OCI-LY7 (cell line): Measurements from ENCODE around the gene TUBA1A.

Source experiments
- EZH2phosphoT487 ChIP-seq: fragments of 200-600 bp; sonication (generic); IDR thresholded peaks from 2 replicates; pipeline ENCODE4 v1.6.1; 2018; ENCODE audit warnings: low read depth, borderline replicate concordance, mild to moderate bottlenecking, mixed run types, antibody characterized with exemption, low read length, moderate library complexity, mixed read lengths
- TF ChIP-seq, protein P1 (sequence below): fragments of 200-600 bp; sonication (generic); conservative IDR thresholded peaks from 2 replicates; pipeline ENCODE4 v1.5.1; 2014; ENCODE audit warnings: mild to moderate bottlenecking, antibody characterized with exemption, low read length, moderate library complexity, mixed read lengths

DNA sequence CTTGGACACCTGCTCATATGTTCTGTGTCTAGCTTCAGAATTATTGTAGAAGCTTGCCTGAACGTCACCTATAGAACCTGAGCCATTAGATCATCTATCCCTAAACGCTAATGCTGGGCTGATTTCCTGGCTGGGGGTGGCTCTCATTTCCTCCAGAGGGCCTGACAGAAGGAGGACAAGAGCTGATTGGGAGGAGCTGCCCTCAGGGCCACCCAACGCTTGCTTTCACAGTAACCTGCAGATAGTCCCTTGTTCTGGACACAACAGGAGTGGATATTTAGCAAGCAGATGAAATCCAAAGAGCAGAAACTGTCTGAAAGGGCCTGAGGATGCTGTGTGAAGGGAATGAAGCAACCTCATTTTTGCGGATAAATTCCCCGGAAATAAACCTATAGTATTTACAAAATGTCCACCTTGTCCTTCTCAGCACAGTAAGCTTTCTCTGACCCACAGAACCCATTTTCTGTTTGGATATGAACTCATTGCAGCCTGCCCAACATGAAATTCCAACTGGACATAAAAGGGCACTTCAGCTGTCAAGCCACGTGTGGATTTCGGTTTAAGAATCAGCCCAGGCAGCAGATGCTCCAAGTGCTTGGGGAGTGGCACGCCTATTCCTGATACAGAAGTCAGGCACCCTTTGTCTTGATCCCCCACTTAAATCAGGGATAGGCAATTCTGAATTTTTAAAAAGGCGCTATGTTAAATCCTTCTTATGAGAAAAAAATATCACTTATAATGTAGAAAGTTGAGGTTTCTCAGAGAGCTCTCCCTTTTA lies 43.2 kb upstream of the TUBA1A start:
- TF ChIP-seq, protein P1, sequence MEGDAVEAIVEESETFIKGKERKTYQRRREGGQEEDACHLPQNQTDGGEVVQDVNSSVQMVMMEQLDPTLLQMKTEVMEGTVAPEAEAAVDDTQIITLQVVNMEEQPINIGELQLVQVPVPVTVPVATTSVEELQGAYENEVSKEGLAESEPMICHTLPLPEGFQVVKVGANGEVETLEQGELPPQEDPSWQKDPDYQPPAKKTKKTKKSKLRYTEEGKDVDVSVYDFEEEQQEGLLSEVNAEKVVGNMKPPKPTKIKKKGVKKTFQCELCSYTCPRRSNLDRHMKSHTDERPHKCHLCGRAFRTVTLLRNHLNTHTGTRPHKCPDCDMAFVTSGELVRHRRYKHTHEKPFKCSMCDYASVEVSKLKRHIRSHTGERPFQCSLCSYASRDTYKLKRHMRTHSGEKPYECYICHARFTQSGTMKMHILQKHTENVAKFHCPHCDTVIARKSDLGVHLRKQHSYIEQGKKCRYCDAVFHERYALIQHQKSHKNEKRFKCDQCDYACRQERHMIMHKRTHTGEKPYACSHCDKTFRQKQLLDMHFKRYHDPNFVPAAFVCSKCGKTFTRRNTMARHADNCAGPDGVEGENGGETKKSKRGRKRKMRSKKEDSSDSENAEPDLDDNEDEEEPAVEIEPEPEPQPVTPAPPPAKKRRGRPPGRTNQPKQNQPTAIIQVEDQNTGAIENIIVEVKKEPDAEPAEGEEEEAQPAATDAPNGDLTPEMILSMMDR, result no peak
- no peak for TF ChIP-seq EZH2phosphoT487
